OCI-LY7 (cell line): Measurements from ENCODE around the gene NDOR1.

Source experiments
- EZH2phosphoT487 ChIP-seq: fragments of 200-600 bp; sonication (generic); IDR thresholded peaks from 2 replicates; pipeline ENCODE4 v1.6.1; 2018; ENCODE audit warnings: low read depth, borderline replicate concordance, mild to moderate bottlenecking, mixed run types, antibody characterized with exemption, low read length, moderate library complexity, mixed read lengths
- TF ChIP-seq, protein P1 (sequence below): fragments of 200-600 bp; sonication (generic); conservative IDR thresholded peaks from 2 replicates; pipeline ENCODE4 v1.5.1; 2014; ENCODE audit warnings: mild to moderate bottlenecking, antibody characterized with exemption, low read length, moderate library complexity, mixed read lengths

DNA sequence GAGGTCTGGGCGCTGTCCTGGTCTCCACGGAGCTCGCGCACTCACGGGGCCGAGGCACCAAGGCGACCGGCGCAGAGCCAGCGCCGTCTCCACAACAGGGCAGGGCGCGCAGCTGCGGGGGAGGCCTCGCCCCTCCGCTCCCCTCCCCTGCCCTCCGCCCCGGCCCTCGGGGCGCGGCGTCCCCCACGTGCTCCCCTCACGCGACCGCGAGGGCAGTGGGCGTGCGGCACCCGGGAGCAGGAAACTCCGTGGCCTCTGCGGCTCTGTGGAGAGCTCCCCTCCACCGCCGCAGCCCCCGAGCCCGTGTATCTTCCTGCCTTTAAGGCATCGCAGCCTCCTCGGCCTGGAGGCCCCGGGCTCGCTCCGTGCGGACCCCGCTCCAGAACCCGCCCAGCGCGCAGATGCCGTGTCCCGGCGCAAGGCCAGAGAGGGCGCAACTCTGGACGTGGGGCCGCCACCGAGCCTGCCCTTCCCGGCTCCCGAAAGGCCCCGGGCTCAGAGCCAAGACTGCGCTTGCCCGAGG lies 34.9 kb downstream of the NDOR1 start:
- TF ChIP-seq, protein P1, sequence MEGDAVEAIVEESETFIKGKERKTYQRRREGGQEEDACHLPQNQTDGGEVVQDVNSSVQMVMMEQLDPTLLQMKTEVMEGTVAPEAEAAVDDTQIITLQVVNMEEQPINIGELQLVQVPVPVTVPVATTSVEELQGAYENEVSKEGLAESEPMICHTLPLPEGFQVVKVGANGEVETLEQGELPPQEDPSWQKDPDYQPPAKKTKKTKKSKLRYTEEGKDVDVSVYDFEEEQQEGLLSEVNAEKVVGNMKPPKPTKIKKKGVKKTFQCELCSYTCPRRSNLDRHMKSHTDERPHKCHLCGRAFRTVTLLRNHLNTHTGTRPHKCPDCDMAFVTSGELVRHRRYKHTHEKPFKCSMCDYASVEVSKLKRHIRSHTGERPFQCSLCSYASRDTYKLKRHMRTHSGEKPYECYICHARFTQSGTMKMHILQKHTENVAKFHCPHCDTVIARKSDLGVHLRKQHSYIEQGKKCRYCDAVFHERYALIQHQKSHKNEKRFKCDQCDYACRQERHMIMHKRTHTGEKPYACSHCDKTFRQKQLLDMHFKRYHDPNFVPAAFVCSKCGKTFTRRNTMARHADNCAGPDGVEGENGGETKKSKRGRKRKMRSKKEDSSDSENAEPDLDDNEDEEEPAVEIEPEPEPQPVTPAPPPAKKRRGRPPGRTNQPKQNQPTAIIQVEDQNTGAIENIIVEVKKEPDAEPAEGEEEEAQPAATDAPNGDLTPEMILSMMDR = 0 out of 2 replicates have a peak, but pooled peaks have one; percentile 32
- no peak for TF ChIP-seq EZH2phosphoT487
